ENCODE results near the gene AJAP1.

Gene AJAP1

GRCh38 chr1:4771267-4771666, 116.9 kb downstream of the AJAP1 start:
- Histone ChIP-seq H3K9ac (ENCODE audit: insufficient read length, low read depth) (no peak overlapping the region), H3K9me3 (ENCODE audit: insufficient read depth, low read length) (no peaks in the 10 kb centered on the region), H3K4me1 (ENCODE audit: insufficient read depth, insufficient read length) (no peaks in the 10 kb centered on the region), H3K27me3 (ENCODE audit: insufficient read depth, insufficient read length) (no peaks in the 10 kb centered on the region), H3K4me3 (ENCODE audit: insufficient read length, low read depth) (no peak overlapping the region), H3K36me3 (ENCODE audit: insufficient read depth, insufficient read length, low read length) (peaks cover 14% of the 10 kb centered on the region)
- DNase-seq (ENCODE audit: low read depth, low spot score) = no peak
- TF ChIP-seq ZNF274 (IDR thresholded peaks at IDR 0.05; ENCODE audit: low read depth, low read length) (no peak), YY1 (IDR thresholded peaks at IDR 0.05; ENCODE audit: insufficient read depth, insufficient read length) (no peak), SUZ12 (IDR thresholded peaks at IDR 0.05; ENCODE audit: extremely low read depth, insufficient read depth, insufficient read length) (no peak)

DNA sequence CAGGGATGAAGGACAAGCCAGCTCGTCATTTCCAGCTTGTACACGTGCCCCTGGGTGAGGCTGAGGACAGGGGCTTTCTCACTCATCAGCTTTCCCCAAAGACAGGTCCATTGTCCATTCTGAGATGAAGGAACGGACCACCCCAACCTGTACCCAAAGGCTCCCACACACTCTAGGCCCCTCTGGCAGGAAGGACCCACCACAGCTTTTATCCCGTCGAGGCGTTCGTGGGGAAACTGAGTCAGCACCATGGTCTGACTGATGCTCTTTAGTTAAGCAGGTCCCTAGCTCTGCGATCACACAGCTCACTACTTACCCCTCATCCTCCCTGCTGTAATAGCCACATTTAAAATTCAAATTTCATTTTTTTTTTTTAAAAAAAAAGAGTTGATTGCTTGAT, 117.3 kb downstream of the AJAP1 start:
- TF ChIP-seq SUZ12 (IDR thresholded peaks at IDR 0.05; ENCODE audit: extremely low read depth, insufficient read depth, insufficient read length) (no peak), YY1 (IDR thresholded peaks at IDR 0.05; ENCODE audit: insufficient read depth, insufficient read length) (no peak), ZNF274 (IDR thresholded peaks at IDR 0.05; ENCODE audit: low read depth, low read length) (no peak)
- Histone ChIP-seq H3K9me3 (ENCODE audit: insufficient read depth, low read length) (no peaks in the 10 kb centered on the region), H3K36me3 (ENCODE audit: insufficient read depth, insufficient read length, low read length) (peaks cover 16% of the 10 kb centered on the region)

DNA sequence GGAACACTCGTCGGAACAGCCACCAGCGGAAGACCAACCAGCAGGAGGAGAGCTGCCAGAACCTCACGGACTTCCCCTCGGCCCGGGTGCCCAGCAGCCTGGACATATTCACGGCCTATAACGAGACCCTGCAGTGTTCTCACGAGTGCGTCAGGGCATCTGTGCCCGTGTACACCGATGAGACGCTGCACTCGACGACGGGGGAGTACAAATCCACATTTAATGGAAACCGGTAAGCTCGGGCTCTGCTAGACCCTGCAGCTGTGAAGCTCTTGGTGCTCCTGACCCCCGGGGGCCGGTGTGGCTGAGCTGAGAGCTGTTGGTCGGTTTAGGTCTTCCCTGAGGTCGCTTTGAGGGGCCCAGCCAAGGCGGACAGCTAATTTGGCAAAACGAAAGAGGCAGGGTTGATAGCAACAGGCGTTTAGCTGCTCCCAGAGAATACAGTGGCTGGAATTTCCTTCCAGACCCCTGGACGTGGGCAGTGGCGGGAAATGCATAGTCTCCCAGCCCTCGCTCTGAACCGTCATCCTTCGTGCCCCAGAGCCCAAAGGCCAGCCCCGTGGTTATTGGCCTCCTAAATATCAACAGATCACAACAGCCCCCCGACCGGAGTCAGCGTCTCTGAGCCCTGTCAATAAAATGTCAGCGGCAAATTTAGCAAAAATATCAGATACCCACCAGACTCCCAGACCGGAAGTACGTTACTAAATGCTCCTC, 118.0 kb downstream of the AJAP1 start:
- no peak overlapping the region for H3K9ac ChIP-seq (ENCODE audit: insufficient read length, low read depth)
- TF ChIP-seq YY1 (IDR thresholded peaks at IDR 0.05; ENCODE audit: insufficient read depth, insufficient read length) = no peak
- no peak for TF ChIP-seq SUZ12 (IDR thresholded peaks at IDR 0.05; ENCODE audit: extremely low read depth, insufficient read depth, insufficient read length)
- TF ChIP-seq ZNF274 (IDR thresholded peaks at IDR 0.05; ENCODE audit: low read depth, low read length) = no peak
- DNase-seq (ENCODE audit: low read depth, low spot score) = no peak
- H3K4me3 ChIP-seq (ENCODE audit: insufficient read length, low read depth) = no peak overlapping the region
- no peaks in the 10 kb centered on the region for H3K27me3 ChIP-seq (ENCODE audit: insufficient read depth, insufficient read length)
- no peaks in the 10 kb centered on the region for H3K9me3 ChIP-seq (ENCODE audit: insufficient read depth, low read length)
- H3K4me1 ChIP-seq (ENCODE audit: insufficient read depth, insufficient read length) = no peaks in the 10 kb centered on the region
- H3K36me3 ChIP-seq (ENCODE audit: insufficient read depth, insufficient read length, low read length) = peaks cover 18% of the 10 kb centered on the region

More for the DNA sequence above, 117.3 kb downstream of the AJAP1 start:
- no peak for DNase-seq (ENCODE audit: low read depth, low spot score)
- H3K9ac ChIP-seq (ENCODE audit: insufficient read length, low read depth) = no peak overlapping the region
- no peaks in the 10 kb centered on the region for H3K4me1 ChIP-seq (ENCODE audit: insufficient read depth, insufficient read length)
- H3K4me3 ChIP-seq (ENCODE audit: insufficient read length, low read depth) = no peak overlapping the region
- no peaks in the 10 kb centered on the region for H3K27me3 ChIP-seq (ENCODE audit: insufficient read depth, insufficient read length)

GRCh38 chr1:4773226-4773625, 118.8 kb downstream of the AJAP1 start:
- DNase-seq (ENCODE audit: low read depth, low spot score) = no peak
- Histone ChIP-seq H3K4me1 (ENCODE audit: insufficient read depth, insufficient read length) (no peaks in the 10 kb centered on the region), H3K36me3 (ENCODE audit: insufficient read depth, insufficient read length, low read length) (peaks cover 20% of the 10 kb centered on the region), H3K4me3 (ENCODE audit: insufficient read length, low read depth) (no peak overlapping the region), H3K9ac (ENCODE audit: insufficient read length, low read depth) (no peak overlapping the region), H3K27me3 (ENCODE audit: insufficient read depth, insufficient read length) (no peaks in the 10 kb centered on the region), H3K9me3 (ENCODE audit: insufficient read depth, low read length) (no peaks in the 10 kb centered on the region)
- TF ChIP-seq SUZ12 (IDR thresholded peaks at IDR 0.05; ENCODE audit: extremely low read depth, insufficient read depth, insufficient read length) = no peak
- TF ChIP-seq YY1 (IDR thresholded peaks at IDR 0.05; ENCODE audit: insufficient read depth, insufficient read length) = no peak
- no peak for TF ChIP-seq ZNF274 (IDR thresholded peaks at IDR 0.05; ENCODE audit: low read depth, low read length)

DNA sequence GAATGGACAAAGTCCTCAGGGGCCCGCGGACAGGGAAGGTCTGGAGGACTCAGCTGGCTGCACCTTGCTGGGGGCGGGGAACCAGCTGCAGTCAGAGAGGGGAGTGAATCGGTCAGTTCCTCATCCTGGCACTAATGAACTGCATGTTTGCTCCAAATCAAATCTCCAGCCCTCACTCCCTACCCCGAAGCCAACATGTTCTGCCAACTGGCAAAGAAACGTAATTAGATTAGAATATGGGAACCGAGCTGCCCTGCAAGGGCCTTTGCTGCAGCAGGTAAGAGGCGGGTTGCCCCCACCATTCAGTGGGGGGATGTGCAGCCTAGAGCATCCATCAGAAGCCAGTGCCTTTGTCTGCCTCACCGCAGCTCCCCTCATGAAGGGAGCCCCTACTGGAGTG, 121.1 kb downstream of the AJAP1 start:
- no peaks in the 10 kb centered on the region for H3K4me1 ChIP-seq (ENCODE audit: insufficient read depth, insufficient read length)
- no peak for DNase-seq (ENCODE audit: low read depth, low spot score)
- TF ChIP-seq YY1 (IDR thresholded peaks at IDR 0.05; ENCODE audit: insufficient read depth, insufficient read length) = no peak
- no peak for TF ChIP-seq SUZ12 (IDR thresholded peaks at IDR 0.05; ENCODE audit: extremely low read depth, insufficient read depth, insufficient read length)
- TF ChIP-seq ZNF274 (IDR thresholded peaks at IDR 0.05; ENCODE audit: low read depth, low read length) = no peak

GRCh38 chr1:4778056-4778455, 123.6 kb downstream of the AJAP1 start:
- H3K27me3 ChIP-seq (ENCODE audit: insufficient read depth, insufficient read length) = no peaks in the 10 kb centered on the region
- no peak overlapping the region for H3K4me3 ChIP-seq (ENCODE audit: insufficient read length, low read depth)
- H3K4me1 ChIP-seq (ENCODE audit: insufficient read depth, insufficient read length) = no peaks in the 10 kb centered on the region
- H3K36me3 ChIP-seq (ENCODE audit: insufficient read depth, insufficient read length, low read length) = peaks cover 14% of the 10 kb centered on the region
- no peak for TF ChIP-seq ZNF274 (IDR thresholded peaks at IDR 0.05; ENCODE audit: low read depth, low read length)
- TF ChIP-seq SUZ12 (IDR thresholded peaks at IDR 0.05; ENCODE audit: extremely low read depth, insufficient read depth, insufficient read length) = no peak
- no peak for TF ChIP-seq YY1 (IDR thresholded peaks at IDR 0.05; ENCODE audit: insufficient read depth, insufficient read length)
- DNase-seq (ENCODE audit: low read depth, low spot score) = no peak
- H3K9ac ChIP-seq (ENCODE audit: insufficient read length, low read depth) = no peak overlapping the region
- H3K9me3 ChIP-seq (ENCODE audit: insufficient read depth, low read length) = no peaks in the 10 kb centered on the region

More for the DNA sequence above, 121.1 kb downstream of the AJAP1 start:
- Histone ChIP-seq H3K36me3 (ENCODE audit: insufficient read depth, insufficient read length, low read length) (peaks cover 24% of the 10 kb centered on the region), H3K9me3 (ENCODE audit: insufficient read depth, low read length) (no peaks in the 10 kb centered on the region), H3K27me3 (ENCODE audit: insufficient read depth, insufficient read length) (no peaks in the 10 kb centered on the region), H3K9ac (ENCODE audit: insufficient read length, low read depth) (no peak overlapping the region), H3K4me3 (ENCODE audit: insufficient read length, low read depth) (no peak overlapping the region)

GRCh38 chr1:4781646-4782045, 127.2 kb downstream of the AJAP1 start:
- TF ChIP-seq SUZ12 (IDR thresholded peaks at IDR 0.05; ENCODE audit: extremely low read depth, insufficient read depth, insufficient read length) = no peak
- no peak for TF ChIP-seq ZNF274 (IDR thresholded peaks at IDR 0.05; ENCODE audit: low read depth, low read length)
- TF ChIP-seq YY1 (IDR thresholded peaks at IDR 0.05; ENCODE audit: insufficient read depth, insufficient read length) = no peak
- no peak overlapping the region for H3K9ac ChIP-seq (ENCODE audit: insufficient read length, low read depth)
- no peak overlapping the region for H3K4me3 ChIP-seq (ENCODE audit: insufficient read length, low read depth)
- no peaks in the 10 kb centered on the region for H3K27me3 ChIP-seq (ENCODE audit: insufficient read depth, insufficient read length)
- H3K9me3 ChIP-seq (ENCODE audit: insufficient read depth, low read length) = no peaks in the 10 kb centered on the region
- no peak for DNase-seq (ENCODE audit: low read depth, low spot score)
- H3K4me1 ChIP-seq (ENCODE audit: insufficient read depth, insufficient read length) = no peaks in the 10 kb centered on the region
- H3K36me3 ChIP-seq (ENCODE audit: insufficient read depth, insufficient read length, low read length) = peaks cover 9% of the 10 kb centered on the region

Data from NT2/D1 (cell line).